ENCODE data around the gene ARL5C.

- TF ChIP-seq POLR2AphosphoS5 (IDR thresholded peaks at IDR 0.05; ENCODE audit: low read depth, low read length) (peak; percentile 68), POLR2A (IDR thresholded peaks at IDR 0.05; ENCODE audit: low read depth, low read length) (peak; percentile 45; the same call in 1 of the 2 replicates), TAF1 (IDR thresholded peaks at IDR 0.05; ENCODE audit: borderline replicate concordance, low read depth, low read length) (no peak)
Measured at GRCh38 chr17:39200957-39201510, 35.1 kb upstream of the ARL5C start.

Data from GM12892 (cell line).